Neural cell (in vitro differentiated cells): ENCODE data around the gene KRTAP12-1. TPM values are rescaled to one million over a fixed set of nuclear protein-coding genes. Genes with fewer than 3 reads are reported as not detected.

ENCODE experiments used
- H2AFZ ChIP-seq: fragments of 200-600, 300-800 bp; sonication (generic), shearing (Covaris generic); 2 replicates; pipeline ENCODE4 v1.6.0; 2014; ENCODE audit warnings: low read depth, mild to moderate bottlenecking, antibody characterized with exemption, low read length, moderate library complexity
- H3F3A ChIP-seq: fragments of 200-600 bp; shearing (Covaris generic); 2 replicates; pipeline ENCODE4 v1.6.1; 2016; ENCODE audit warnings: mild to moderate bottlenecking, moderate library complexity, mixed read lengths, antibody characterized with exemption, low read length; ENCODE audit not compliant: insufficient read depth, poor library complexity, severe bottlenecking
- H3K27ac ChIP-seq: fragments of 200-600, 300-800 bp; sonication (generic), shearing (Covaris generic); 2 replicates; pipeline ENCODE4 v1.5.1; 2014; ENCODE audit warnings: mild to moderate bottlenecking, low read length, moderate library complexity
- H3K27me3 ChIP-seq: fragments of 300-800, 200-600 bp; sonication (generic), shearing (Covaris generic); 2 replicates; pipeline ENCODE4 v1.6.0; 2014; ENCODE audit warnings: mild to moderate bottlenecking, low read depth, low read length, moderate library complexity; ENCODE audit not compliant: insufficient read depth
- H3K36me3 ChIP-seq: fragments of 300-800, 200-600 bp; sonication (generic), shearing (Covaris generic); 2 replicates; pipeline ENCODE4 v1.5.1; 2014; ENCODE audit warnings: mild to moderate bottlenecking, antibody characterized with exemption, low read length, moderate library complexity; ENCODE audit not compliant: insufficient read depth
- H3K4me2 ChIP-seq: fragments of 300-800, 200-600 bp; sonication (generic), shearing (Covaris generic); 2 replicates; pipeline ENCODE4 v1.6.0; 2014; ENCODE audit warnings: mild to moderate bottlenecking, low read length
- H3K4me3 ChIP-seq: fragments of 300-800, 200-600 bp; sonication (generic), shearing (Covaris generic); 2 replicates; pipeline ENCODE4 v1.5.1; 2014; ENCODE audit warnings: mild to moderate bottlenecking, low read length, moderate library complexity
- H3K79me2 ChIP-seq: fragments of 200-600 bp; shearing (Covaris generic); replicated peaks from 2 replicates; pipeline ENCODE4 v1.6.0; 2014; ENCODE audit warnings: mild to moderate bottlenecking, low read length, moderate library complexity; ENCODE audit not compliant: insufficient read depth
- H3K9ac ChIP-seq: fragments of 300-800, 200-600 bp; sonication (generic), shearing (Covaris generic); 2 replicates; pipeline ENCODE4 v1.6.1; 2016; ENCODE audit warnings: mild to moderate bottlenecking, low read length, mixed read lengths
- H3K9me2 ChIP-seq: fragments of 200-600 bp; shearing (Covaris generic); 2 replicates; pipeline ENCODE4 v1.6.1; 2016; ENCODE audit warnings: mild to moderate bottlenecking, low read length, mixed read lengths; ENCODE audit not compliant: insufficient read depth
- H3K9me3 ChIP-seq: fragments of 200-600, 300-800 bp; sonication (generic), shearing (Covaris generic); 2 replicates; pipeline ENCODE4 v1.6.1; 2016; ENCODE audit warnings: mild to moderate bottlenecking, mixed run types, low read length, moderate library complexity, mixed read lengths
- H4K20me1 ChIP-seq: fragments of 200-600 bp; shearing (Covaris generic); 2 replicates; pipeline ENCODE4 v1.6.1; 2016; ENCODE audit warnings: mild to moderate bottlenecking, mixed run types; ENCODE audit not compliant: insufficient read depth
- CTCF ChIP-seq: fragments of 450-650 bp; IDR thresholded peaks from 2 replicates; pipeline ENCODE4 v1.5.1; 2014; ENCODE audit warnings: antibody characterized with exemption, mild to moderate bottlenecking, moderate library complexity; ENCODE audit not compliant: poor library complexity, severe bottlenecking
- EP300 ChIP-seq: fragments of 450-650 bp; conservative IDR thresholded peaks from 2 replicates; pipeline ENCODE4 v1.6.1; 2014; ENCODE audit warnings: antibody characterized with exemption, mild to moderate bottlenecking, moderate library complexity; ENCODE audit not compliant: poor library complexity, severe bottlenecking
- EZH2 ChIP-seq: fragments of 200-600, 300-800 bp; shearing (Covaris generic), sonication (generic); IDR thresholded peaks from 2 replicates; pipeline ENCODE4 v1.6.1; 2014; ENCODE audit warnings: antibody characterized with exemption, low read length, borderline replicate concordance, mild to moderate bottlenecking; ENCODE audit not compliant: insufficient read depth, poor library complexity, severe bottlenecking
- MXI1 ChIP-seq: fragments of 450-650 bp; conservative IDR thresholded peaks from 2 replicates; pipeline ENCODE4 v1.6.1; 2014; ENCODE audit warnings: antibody characterized with exemption, mild to moderate bottlenecking; ENCODE audit not compliant: poor library complexity, severe bottlenecking
- POLR2AphosphoS5 ChIP-seq: IDR thresholded peaks from 2 replicates; pipeline ENCODE4 v1.6.1; 2012
- RAD21 ChIP-seq: fragments of 450-650 bp; conservative IDR thresholded peaks from 2 replicates; pipeline ENCODE4 v1.6.1; 2014; ENCODE audit warnings: antibody characterized with exemption, mild to moderate bottlenecking, moderate library complexity
- REST ChIP-seq: IDR thresholded peaks from 2 replicates; pipeline ENCODE4 v1.6.1; 2012; ENCODE audit warnings: borderline replicate concordance
- SMC3 ChIP-seq: fragments of 450-650 bp; conservative IDR thresholded peaks from 2 replicates; pipeline ENCODE4 v1.6.1; 2014; ENCODE audit warnings: antibody characterized with exemption, mild to moderate bottlenecking, moderate library complexity; ENCODE audit not compliant: poor library complexity
- TAF1 ChIP-seq: IDR thresholded peaks from 2 replicates; pipeline ENCODE4 v1.6.1; 2012; ENCODE audit warnings: low read depth
- polyA plus RNA-seq: library from polyadenylated mRNA; depleted of rRNA; stranded (reverse); fragments of >200 nt; gene quantifications from 2 replicates; pipeline ENCODE4 v1.2.3, GENCODE V29; 2014

The KRTAP12-1 gene
- polyA plus RNA-seq, 1 donor from 2014 or later, result not detected

GRCh38 chr21:44718093-44718492 lies 36.1 kb upstream of the KRTAP12-1 start:
- Histone ChIP-seq H3K36me3 (no peaks in the 10 kb centered on the region), H3K27ac (no peak overlapping the region), H4K20me1 (no peaks in the 10 kb centered on the region), H3K9me2 (no peaks in the 10 kb centered on the region), H3F3A (no peaks in the 10 kb centered on the region), H3K4me2 (no peak overlapping the region), H3K9ac (no peak overlapping the region), H3K9me3 (no peaks in the 10 kb centered on the region), H2AFZ (no peak overlapping the region), H3K79me2 (no peaks in the 10 kb centered on the region), H3K27me3 (peaks cover 11% of the 10 kb centered on the region), H3K4me3 (no peak overlapping the region)
- TF ChIP-seq EZH2 (no peak), RAD21 (no peak)

GRCh38 chr21:44716984-44717383 lies 35.0 kb upstream of the KRTAP12-1 start:
- H2AFZ ChIP-seq, result no peak overlapping the region
- H3K36me3 ChIP-seq, result no peaks in the 10 kb centered on the region
- no peaks in the 10 kb centered on the region for H3K9me3 ChIP-seq
- no peaks in the 10 kb centered on the region for H3K9me2 ChIP-seq
- H3K79me2 ChIP-seq, result no peaks in the 10 kb centered on the region
- no peak overlapping the region for H3K4me3 ChIP-seq
- no peaks in the 10 kb centered on the region for H3F3A ChIP-seq
- H3K4me2 ChIP-seq, result no peak overlapping the region
- H3K27me3 ChIP-seq, result peaks cover 22% of the 10 kb centered on the region
- no peak overlapping the region for H3K27ac ChIP-seq
- TF ChIP-seq EP300 (no peak), MXI1 (no peak), RAD21 (no peak)
- H3K9ac ChIP-seq, result no peak overlapping the region
- no peaks in the 10 kb centered on the region for H4K20me1 ChIP-seq

- H3K27ac ChIP-seq, result no peak overlapping the region
- no peaks in the 10 kb centered on the region for H3K9me2 ChIP-seq
- no peaks in the 10 kb centered on the region for H3F3A ChIP-seq
- TF ChIP-seq POLR2AphosphoS5 (no peak), TAF1 (no peak), EZH2 (no peak), MXI1 (no peak), SMC3 (no peak), EP300 (no peak), REST (no peak), RAD21 (no peak), CTCF (no peak)
- no peaks in the 10 kb centered on the region for H3K9me3 ChIP-seq
- no peak overlapping the region for H3K4me3 ChIP-seq
- no peaks in the 10 kb centered on the region for H3K36me3 ChIP-seq
- H4K20me1 ChIP-seq, result no peaks in the 10 kb centered on the region
- peaks cover 42% of the 10 kb centered on the region for H3K27me3 ChIP-seq
- H3K79me2 ChIP-seq, result no peaks in the 10 kb centered on the region
- no peak overlapping the region for H3K4me2 ChIP-seq
- no peak overlapping the region for H3K9ac ChIP-seq
- H2AFZ ChIP-seq, result no peak overlapping the region
Measured at GRCh38 chr21:44714905-44715304, 32.9 kb upstream of the KRTAP12-1 start.
